SH-SY5Y (cell line): ENCODE data around the gene VWC2L.

ENCODE experiments used
- GATA2 ChIP-seq: IDR thresholded peaks from 2 replicates; pipeline ENCODE4 v1.6.1; 2011; ENCODE audit warnings: mild to moderate bottlenecking, low read depth, low read length
- GATA3 ChIP-seq: IDR thresholded peaks from 2 replicates; pipeline ENCODE4 v1.6.1; 2011; ENCODE audit warnings: low read depth, mild to moderate bottlenecking, low read length, moderate library complexity

DNA sequence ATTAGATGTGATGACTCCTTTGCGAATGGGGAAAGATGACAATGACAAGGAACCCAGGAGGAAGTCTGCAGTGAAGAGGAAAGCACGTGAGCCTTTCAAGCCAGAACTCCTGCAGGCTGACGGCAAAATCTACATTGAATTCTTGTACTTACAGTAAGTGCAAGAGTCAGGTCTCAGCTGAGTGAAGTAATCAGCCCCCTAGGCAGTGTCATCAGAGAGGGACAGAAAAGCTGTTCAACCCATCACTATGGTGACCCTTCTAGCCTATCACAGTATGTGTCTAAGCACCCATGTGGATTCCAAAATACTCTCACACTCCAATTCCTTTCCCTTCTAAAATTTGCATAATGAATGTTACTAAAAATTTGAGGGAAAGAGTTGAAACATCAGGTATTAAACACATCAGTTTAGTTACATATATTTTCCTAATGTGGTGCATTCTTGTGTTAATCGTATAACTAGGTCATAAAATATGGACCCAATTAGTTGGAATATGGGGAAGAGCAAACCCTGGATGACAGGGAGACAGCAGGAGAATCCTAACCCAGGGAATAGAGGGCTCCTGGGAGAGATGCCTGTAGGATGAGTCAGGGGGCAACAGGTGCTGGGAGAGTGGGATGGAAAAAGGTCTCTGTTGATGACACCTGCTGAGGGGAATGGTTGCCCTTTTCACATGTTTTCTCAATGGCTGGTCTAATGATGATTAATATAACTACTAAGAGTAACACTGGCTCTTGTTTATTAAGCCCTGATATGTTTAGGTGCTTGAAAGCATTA is 39.5 kb downstream of the VWC2L start:
- no peak for TF ChIP-seq GATA2
- TF ChIP-seq GATA3 = no peak
